Measurements from ENCODE around the gene UNC45B. TPM values are rescaled to one million over a fixed set of nuclear protein-coding genes. Genes with fewer than 3 reads are reported as not detected.

The UNC45B gene
- total and polyA plus RNA-seq, 2 experiments from 2014 or later, result not detected

- WGBS, 2 experiments (ENCODE audit: low coverage in 1 of 2, low lambda C conversion rate in 2 of 2, missing lambda C conversion rate in 2 of 2), result 57 to 63% methylated on average over 7 of the region's 7 CpGs
- H3K9me2 ChIP-seq (ENCODE audit: insufficient read depth), result no peaks in the 10 kb centered on the region
Observed at GRCh38 chr17:35210741-35211140, 63.1 kb downstream of the UNC45B start.

DNA sequence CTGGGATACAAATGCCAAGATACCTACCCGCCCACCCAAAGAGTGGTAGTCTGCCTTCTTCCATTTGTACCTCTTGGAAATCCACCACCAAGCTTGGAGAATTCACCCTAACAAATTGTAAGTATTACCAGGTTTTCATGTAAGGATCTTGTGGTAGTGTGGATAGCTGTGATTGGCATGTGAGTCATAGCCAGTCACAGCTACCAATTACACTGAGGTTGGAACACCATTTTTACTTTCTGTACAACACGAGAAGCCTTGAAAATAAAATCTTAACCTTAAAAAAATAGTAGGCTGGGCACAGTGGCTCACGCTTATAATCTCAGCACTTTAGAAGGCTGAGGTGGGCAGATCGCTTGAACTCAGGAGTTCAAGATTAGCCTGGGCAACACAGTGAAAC is 65.1 kb downstream of the UNC45B start:
- H3K4me3 ChIP-seq, result no peak overlapping the region
- no peak overlapping the region for H3K27ac ChIP-seq
- H3K4me1 ChIP-seq (ENCODE audit: insufficient read depth), result no peaks in the 10 kb centered on the region
- in situ Hi-C loops (cut with MboI), result no loop called here
- no peak overlapping the region for H3K4me2 ChIP-seq (ENCODE audit: unreplicated experiment)
- WGBS, 2 experiments (ENCODE audit: low coverage in 1 of 2, low lambda C conversion rate in 2 of 2, missing lambda C conversion rate in 2 of 2), result 75 to 80% methylated on average over 4 of the region's 4 CpGs
- H3K9me3 ChIP-seq (ENCODE audit: low read depth), result no peaks in the 10 kb centered on the region
- TF ChIP-seq EZH2phosphoT487 (IDR thresholded peaks at IDR 0.05; ENCODE audit: insufficient read depth, low read depth), result no peak
- no peak for TF ChIP-seq EZH2 (IDR thresholded peaks at IDR 0.05; ENCODE audit: insufficient read depth, poor library complexity, severe bottlenecking)
- H3K36me3 ChIP-seq (ENCODE audit: low read depth), result no peaks in the 10 kb centered on the region
- no peak overlapping the region for H2AFZ ChIP-seq
- H3F3A ChIP-seq (ENCODE audit: insufficient read depth), result no peaks in the 10 kb centered on the region
- no peaks in the 10 kb centered on the region for H4K20me1 ChIP-seq (ENCODE audit: insufficient read depth)
- H3K79me2 ChIP-seq (ENCODE audit: insufficient read depth), result no peaks in the 10 kb centered on the region
- no peak overlapping the region for H3K9ac ChIP-seq
- no peak for DNase-seq
- no peaks in the 10 kb centered on the region for H3K9me2 ChIP-seq (ENCODE audit: insufficient read depth)
- H3K27me3 ChIP-seq (replicated peaks; ENCODE audit: insufficient read depth), result peaks cover 15% of the 10 kb centered on the region

More at GRCh38 chr17:35210741-35211140, 63.1 kb downstream of the UNC45B start:
- Histone ChIP-seq H3K27me3 (replicated peaks; ENCODE audit: insufficient read depth) (peaks cover 4% of the 10 kb centered on the region), H3K4me3 (no peak overlapping the region), H3K27ac (no peak overlapping the region), H3K36me3 (ENCODE audit: low read depth) (no peaks in the 10 kb centered on the region), H3K9ac (no peak overlapping the region), H3K4me1 (ENCODE audit: insufficient read depth) (no peaks in the 10 kb centered on the region), H3K9me3 (ENCODE audit: low read depth) (no peaks in the 10 kb centered on the region), H3K4me2 (ENCODE audit: unreplicated experiment) (no peak overlapping the region), H3F3A (ENCODE audit: insufficient read depth) (no peaks in the 10 kb centered on the region), H4K20me1 (ENCODE audit: insufficient read depth) (no peaks in the 10 kb centered on the region), H3K79me2 (ENCODE audit: insufficient read depth) (no peaks in the 10 kb centered on the region), H2AFZ (no peak overlapping the region)
- in situ Hi-C loops (cut with MboI), result no loop called here
- TF ChIP-seq EZH2phosphoT487 (IDR thresholded peaks at IDR 0.05; ENCODE audit: insufficient read depth, low read depth) (no peak), EZH2 (IDR thresholded peaks at IDR 0.05; ENCODE audit: insufficient read depth, poor library complexity, severe bottlenecking) (no peak)
- DNase-seq, result no peak

DNA sequence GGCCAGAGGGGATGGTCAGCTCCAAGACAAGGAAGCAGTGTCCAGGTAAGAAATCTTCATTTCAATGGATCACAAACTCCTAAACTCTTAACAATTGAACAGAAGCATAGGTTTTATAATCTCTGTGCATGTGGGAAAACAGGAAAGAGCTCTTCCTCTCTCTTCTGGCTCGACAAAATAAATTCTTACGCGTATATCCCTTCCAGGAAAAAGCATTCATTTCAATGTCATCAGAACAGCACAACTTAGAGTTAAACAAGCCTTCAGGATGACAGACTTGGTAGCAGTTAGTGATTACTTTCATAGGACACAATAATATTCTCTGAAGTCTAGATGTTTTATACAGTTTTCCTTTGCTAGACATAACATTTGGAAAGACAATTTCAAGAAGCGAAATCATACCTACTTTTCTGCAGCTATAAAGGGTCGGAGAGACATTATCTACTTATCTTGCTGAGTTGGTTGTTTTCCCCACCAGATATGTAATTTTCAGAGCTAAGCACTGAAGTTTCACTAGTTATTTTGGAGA is 65.9 kb downstream of the UNC45B start:
- no peak for DNase-seq
- H3K9ac ChIP-seq, result no peak overlapping the region
- H3K9me3 ChIP-seq (ENCODE audit: low read depth), result no peaks in the 10 kb centered on the region
- H3K36me3 ChIP-seq (ENCODE audit: low read depth), result no peaks in the 10 kb centered on the region
- no peaks in the 10 kb centered on the region for H3K79me2 ChIP-seq (ENCODE audit: insufficient read depth)
- H4K20me1 ChIP-seq (ENCODE audit: insufficient read depth), result no peaks in the 10 kb centered on the region
- no peak overlapping the region for H3K4me3 ChIP-seq
- peaks cover 15% of the 10 kb centered on the region for H3K27me3 ChIP-seq (replicated peaks; ENCODE audit: insufficient read depth)
- no peak overlapping the region for H3K27ac ChIP-seq
- TF ChIP-seq EZH2phosphoT487 (IDR thresholded peaks at IDR 0.05; ENCODE audit: insufficient read depth, low read depth) (no peak), EZH2 (IDR thresholded peaks at IDR 0.05; ENCODE audit: insufficient read depth, poor library complexity, severe bottlenecking) (no peak)
- 67 to 73% methylated on average over 5 of the region's 5 CpGs for WGBS, 2 experiments (ENCODE audit: low coverage in 1 of 2, low lambda C conversion rate in 2 of 2, missing lambda C conversion rate in 2 of 2)
- no peaks in the 10 kb centered on the region for H3K9me2 ChIP-seq (ENCODE audit: insufficient read depth)
- in situ Hi-C loops (cut with MboI), result no loop called here
- H3K4me1 ChIP-seq (ENCODE audit: insufficient read depth), result no peaks in the 10 kb centered on the region
- H3F3A ChIP-seq (ENCODE audit: insufficient read depth), result no peaks in the 10 kb centered on the region
- H2AFZ ChIP-seq, result no peak overlapping the region
- no peak overlapping the region for H3K4me2 ChIP-seq (ENCODE audit: unreplicated experiment)

GRCh38 chr17:35214192-35214591 is 66.6 kb downstream of the UNC45B start:
- Histone ChIP-seq H3K79me2 (ENCODE audit: insufficient read depth) (no peaks in the 10 kb centered on the region), H3F3A (ENCODE audit: insufficient read depth) (no peaks in the 10 kb centered on the region), H3K36me3 (ENCODE audit: low read depth) (no peaks in the 10 kb centered on the region), H4K20me1 (ENCODE audit: insufficient read depth) (no peaks in the 10 kb centered on the region), H3K9me3 (ENCODE audit: low read depth) (no peaks in the 10 kb centered on the region), H3K4me1 (ENCODE audit: insufficient read depth) (no peaks in the 10 kb centered on the region), H3K4me3 (no peak overlapping the region), H2AFZ (no peak overlapping the region), H3K27me3 (replicated peaks; ENCODE audit: insufficient read depth) (peaks cover 15% of the 10 kb centered on the region), H3K27ac (no peak overlapping the region), H3K9ac (no peak overlapping the region), H3K9me2 (ENCODE audit: insufficient read depth) (no peaks in the 10 kb centered on the region), H3K4me2 (ENCODE audit: unreplicated experiment) (no peak overlapping the region)
- in situ Hi-C loops (cut with MboI), result no loop called here
- DNase-seq, result no peak
- 72 to 85% methylated on average over 3 of the region's 3 CpGs for WGBS, 2 experiments (ENCODE audit: low coverage in 1 of 2, low lambda C conversion rate in 2 of 2, missing lambda C conversion rate in 2 of 2)
- no peak for TF ChIP-seq EZH2 (IDR thresholded peaks at IDR 0.05; ENCODE audit: insufficient read depth, poor library complexity, severe bottlenecking)
- no peak for TF ChIP-seq EZH2phosphoT487 (IDR thresholded peaks at IDR 0.05; ENCODE audit: insufficient read depth, low read depth)

All from GM23248 (cell line).